Suprapubic skin (tissue), 4 donors: ENCODE data around the gene SSR4.

Experiments used
- CTCF ChIP-seq, 2 donors: fragments of 200-600 bp in 1 of 2; fragments of 450-650 bp in 1 of 2; sonication (generic) in 1 of 2; IDR thresholded peaks; one replicate each; pipeline ENCODE4 v1.5.1; 2016 to 2019; ENCODE audit warnings: antibody characterized with exemption in 2 of 2, mild to moderate bottlenecking in 1 of 2, moderate library complexity in 1 of 2
- EP300 ChIP-seq: sonication (generic); formaldehyde crosslinking; IDR thresholded peaks from one replicate; pipeline ENCODE4 v1.6.1; 2017; ENCODE audit warnings: antibody characterized with exemption
- POLR2A ChIP-seq, 2 donors: fragments of 450-650 bp; IDR thresholded peaks; one replicate each; pipeline ENCODE4 v1.6.1; 2017; ENCODE audit warnings: antibody characterized with exemption in 2 of 2, mild to moderate bottlenecking in 2 of 2, moderate library complexity in 2 of 2
- POLR2AphosphoS5 ChIP-seq, 3 donors: sonication (generic); formaldehyde crosslinking; IDR thresholded peaks; one replicate each; pipeline ENCODE4 v1.6.1; 2017; ENCODE audit warnings: antibody characterized with exemption in 3 of 3

- TF ChIP-seq CTCF (IDR thresholded peaks at IDR 0.05) = peak in 1 of 2 donors; percentile 12
- peak; percentile 3 to 9 for TF ChIP-seq POLR2A (IDR thresholded peaks at IDR 0.05)
- TF ChIP-seq POLR2AphosphoS5 (IDR thresholded peaks at IDR 0.05) = peak in 1 of 3 donors; percentile 75
- no peak for TF ChIP-seq EP300
Measured at GRCh38 chrX:153794018-153794896, at the start of gene SSR4, which contains the start of gene IDH3G.
